A549 (cell line): Measurements from ENCODE around the gene UBE3B. TPM values are rescaled to one million over a fixed set of nuclear protein-coding genes. Genes with fewer than 3 reads are reported as not detected.

Experiments
- ATAC-seq, 2 experiments: fragments of 200-7000 bp in 1 of 2; fragments of >200 bp in 1 of 2; cut with Nextera tagmentation in 1 of 2; cut with Tn5 transposase in 1 of 2; 3 replicates each; pipeline versions ENCODE4 v1.8.0 to v1.9.1; 2018 to 2020; ENCODE audit warnings: mild to moderate bottlenecking in 1 of 2, moderate library complexity in 1 of 2
- CTCF ChIA-PET: fragments of 300-600 bp; sonication (Branson Sonifier 250); formaldehyde crosslinking; extraction: SDS; loops from one replicate; lab custom pipeline; 2021; ENCODE audit warnings: antibody characterized with exemption, inconsistent platforms; lab: Yijun Ruan, JAX
- POLR2A ChIA-PET: fragments of 350-600 bp; formaldehyde crosslinking; extraction: SDS; loops from one replicate; lab custom pipeline; 2021; ENCODE audit warnings: antibody characterized with exemption, inconsistent platforms; lab: Yijun Ruan, JAX
- DNase-seq, 2 experiments: peaks; one replicate each; pipeline versions ENCODE4 v3.0.0 to v3.0.0-alpha.2; 2011 to 2016; ENCODE audit warnings: low read depth in 1 of 2, low spot score in 1 of 2
- FAIRE-seq: peaks from 2 replicates; lab custom pipeline; 2011; peaks lifted over from hg19 to GRCh38; lab: Jason Lieb, UNC
- H3K27ac ChIP-seq, 2 experiments: fragments of >200 bp; sonication (Bioruptor Twin); formaldehyde crosslinking; 3 replicates each; pipeline ENCODE4 v1.5.1; 2016 to 2017
- H3K4me1 ChIP-seq: fragments of >200 bp; sonication (Bioruptor Twin); formaldehyde crosslinking; 3 replicates; pipeline ENCODE4 v1.6.1; 2016
- H3K4me2 ChIP-seq: fragments of >200 bp; sonication (Bioruptor Twin); formaldehyde crosslinking; 3 replicates; pipeline ENCODE4 v1.6.1; 2016
- H3K4me3 ChIP-seq: fragments of >200 bp; sonication (Bioruptor Twin); formaldehyde crosslinking; 3 replicates; pipeline ENCODE4 v1.5.1; 2016
- H3K9me3 ChIP-seq: fragments of >200 bp; sonication (Bioruptor Twin); formaldehyde crosslinking; 3 replicates; pipeline ENCODE4 v1.6.1; 2016
- BHLHE40 ChIP-seq: IDR thresholded peaks from 2 replicates; pipeline ENCODE4 v1.6.1; 2012; ENCODE audit warnings: low read depth, low read length, inconsistent platforms
- CBX8 ChIP-seq: fragments of 200-600 bp; sonication (generic); IDR thresholded peaks from 2 replicates; pipeline ENCODE4 v1.6.1; 2016
- CEBPB ChIP-seq, 2 experiments: fragments of >200 bp in 1 of 2; sonication (Bioruptor Twin) in 1 of 2; formaldehyde crosslinking in 1 of 2; IDR thresholded peaks; 2 replicates each; pipeline ENCODE4 v1.6.1; 2012 to 2016
- CHD2 ChIP-seq: fragments of 150-350 bp; IDR thresholded peaks from 2 replicates; pipeline ENCODE4 v1.6.1; 2014; ENCODE audit warnings: low read length; ENCODE audit not compliant: partially characterized antibody
- CHD4 ChIP-seq: fragments of 200-600 bp; sonication (generic); IDR thresholded peaks from 2 replicates; pipeline ENCODE4 v1.6.1; 2016; ENCODE audit warnings: antibody characterized with exemption, mild to moderate bottlenecking, borderline replicate concordance
- FOSB ChIP-seq: fragments of 250-450 bp; sonication (Bioruptor Pico); IDR thresholded peaks from 2 replicates; pipeline ENCODE4 v1.5.0; 2020; ENCODE audit warnings: mild to moderate bottlenecking, moderate library complexity
- HOXB13 ChIP-seq: fragments of 250-450 bp; sonication (Bioruptor Pico); IDR thresholded peaks from 2 replicates; pipeline ENCODE4 v1.5.0; 2020; ENCODE audit warnings: low read depth, mild to moderate bottlenecking, moderate library complexity
- HOXB5 ChIP-seq: fragments of 250-450 bp; sonication (Bioruptor Pico); IDR thresholded peaks from 2 replicates; pipeline ENCODE4 v1.5.0; 2020; ENCODE audit warnings: mild to moderate bottlenecking, moderate library complexity
- JUN ChIP-seq, 2 experiments: fragments of >200 bp; sonication (Bioruptor Twin); formaldehyde crosslinking; IDR thresholded peaks; 2 replicates in 1 of 2; 3 replicates in 1 of 2; pipeline ENCODE4 v1.6.1; 2016 to 2017
- KDM5A ChIP-seq: fragments of 200-600 bp; sonication (generic); IDR thresholded peaks from 2 replicates; pipeline ENCODE4 v1.6.1; 2016; ENCODE audit warnings: antibody characterized with exemption, mild to moderate bottlenecking
- MAZ ChIP-seq: fragments of 150-350 bp; IDR thresholded peaks from 2 replicates; pipeline ENCODE4 v1.6.1; 2014; ENCODE audit warnings: antibody characterized with exemption, low read depth, low read length, borderline replicate concordance
- MYC ChIP-seq: IDR thresholded peaks from 2 replicates; pipeline ENCODE4 v1.6.1; 2012; ENCODE audit warnings: mild to moderate bottlenecking, inconsistent platforms, low read length, improper control_type of control experiment, borderline replicate concordance
- NFE2L2 ChIP-seq: fragments of 150-350 bp; conservative IDR thresholded peaks from 2 replicates; pipeline ENCODE4 v1.6.1; 2014; ENCODE audit warnings: low read length
- PHF8 ChIP-seq: fragments of 200-600 bp; sonication (generic); IDR thresholded peaks from 2 replicates; pipeline ENCODE4 v1.6.1; 2016; ENCODE audit warnings: low read depth, mild to moderate bottlenecking, antibody characterized with exemption, moderate library complexity, borderline replicate concordance
- POLR2AphosphoS2 ChIP-seq: conservative IDR thresholded peaks from 2 replicates; pipeline ENCODE4 v1.6.1; 2012; ENCODE audit warnings: low read length, improper control_type of control experiment, inconsistent platforms
- RAD21 ChIP-seq, 2 experiments: fragments of >200 bp in 1 of 2; sonication (Bioruptor Twin) in 1 of 2; formaldehyde crosslinking in 1 of 2; IDR thresholded peaks in 1 of 2; conservative IDR thresholded peaks in 1 of 2; 2 replicates in 1 of 2; 3 replicates in 1 of 2; pipeline ENCODE4 v1.6.1; 2012 to 2018; ENCODE audit warnings: inconsistent platforms in 1 of 2
- RFX5 ChIP-seq: fragments of 450-650 bp; IDR thresholded peaks from 2 replicates; pipeline ENCODE4 v1.7.1; 2014; ENCODE audit warnings: antibody characterized with exemption, mild to moderate bottlenecking, moderate library complexity
- RNF2 ChIP-seq: fragments of 200-600 bp; sonication (generic); IDR thresholded peaks from 2 replicates; pipeline ENCODE4 v1.6.1; 2016; ENCODE audit warnings: low read depth, mild to moderate bottlenecking, antibody characterized with exemption, moderate library complexity, borderline replicate concordance
- ZC3H11A ChIP-seq: fragments of 450-650 bp; IDR thresholded peaks from 2 replicates; pipeline ENCODE4 v1.6.1; 2014; ENCODE audit warnings: antibody characterized with exemption, mild to moderate bottlenecking
- ZNF302 ChIP-seq: fragments of 250-450 bp; sonication (Bioruptor Pico); IDR thresholded peaks from 2 replicates; pipeline ENCODE4 v1.9.0; 2021; ENCODE audit warnings: inconsistent platforms, mild to moderate bottlenecking, moderate library complexity
- ZSCAN20 ChIP-seq: fragments of 250-450 bp; sonication (Bioruptor Pico); IDR thresholded peaks from 2 replicates; pipeline ENCODE4 v1.8.0; 2022; ENCODE audit warnings: mild to moderate bottlenecking, moderate library complexity
- WGBS: methylation state at CpG from one replicate; pipeline ENCODE4 v1.1.6; 2017; ENCODE audit errors: missing lambda C conversion rate; 5-methylcytosine and 5-hydroxymethylcytosine counted together
- polyA plus RNA-seq, 4 experiments: library from polyadenylated mRNA; depleted of rRNA in 3 of 4; stranded (reverse); fragments of >200 nt; fragmentation: RNase III in 1 of 4; extraction: RNeasy Plus Mini Kit Qiagen cat#74134 plus additional on column Dnase treatment in 1 of 4; gene quantifications; 2 replicates in 3 of 4; 3 replicates in 1 of 4; pipeline ENCODE4 v1.2.3, GENCODE V29; 2011 to 2017
- TF ChIP-seq, protein P1 (sequence below): fragments of 450-650 bp; IDR thresholded peaks from 2 replicates; pipeline ENCODE4 v1.6.1; 2014; ENCODE audit warnings: antibody characterized with exemption
- TF ChIP-seq, protein P2 (sequence below): fragments of >200 bp; sonication (Bioruptor Twin); formaldehyde crosslinking; IDR thresholded peaks from 3 replicates; pipeline ENCODE4 v1.5.1; 2016
- TF ChIP-seq, protein P3 (sequence below): fragments of >200 bp; sonication (Bioruptor Twin); formaldehyde crosslinking; IDR thresholded peaks from 3 replicates; pipeline ENCODE4 v1.6.1; 2016
- TF ChIP-seq, protein P4 (sequence below): IDR thresholded peaks from 2 replicates; pipeline ENCODE4 v1.6.1; 2012
- TF ChIP-seq, protein P5 (sequence below): IDR thresholded peaks from 2 replicates; pipeline ENCODE4 v1.6.1; 2012
- TF ChIP-seq, protein P6 (sequence below): fragments of 150-350 bp; IDR thresholded peaks from 2 replicates; pipeline ENCODE4 v1.6.1; 2014; ENCODE audit warnings: low read depth, mild to moderate bottlenecking, low read length
- TF ChIP-seq, protein P7 (sequence below): IDR thresholded peaks from 2 replicates; pipeline ENCODE4 v1.6.1; 2012; ENCODE audit warnings: low read depth, borderline replicate concordance

Gene UBE3B
- polyA plus RNA-seq, 2 of the 4 experiments (the other 2 are of a cell fraction), result 14.0 to 38.0 TPM

DNA sequence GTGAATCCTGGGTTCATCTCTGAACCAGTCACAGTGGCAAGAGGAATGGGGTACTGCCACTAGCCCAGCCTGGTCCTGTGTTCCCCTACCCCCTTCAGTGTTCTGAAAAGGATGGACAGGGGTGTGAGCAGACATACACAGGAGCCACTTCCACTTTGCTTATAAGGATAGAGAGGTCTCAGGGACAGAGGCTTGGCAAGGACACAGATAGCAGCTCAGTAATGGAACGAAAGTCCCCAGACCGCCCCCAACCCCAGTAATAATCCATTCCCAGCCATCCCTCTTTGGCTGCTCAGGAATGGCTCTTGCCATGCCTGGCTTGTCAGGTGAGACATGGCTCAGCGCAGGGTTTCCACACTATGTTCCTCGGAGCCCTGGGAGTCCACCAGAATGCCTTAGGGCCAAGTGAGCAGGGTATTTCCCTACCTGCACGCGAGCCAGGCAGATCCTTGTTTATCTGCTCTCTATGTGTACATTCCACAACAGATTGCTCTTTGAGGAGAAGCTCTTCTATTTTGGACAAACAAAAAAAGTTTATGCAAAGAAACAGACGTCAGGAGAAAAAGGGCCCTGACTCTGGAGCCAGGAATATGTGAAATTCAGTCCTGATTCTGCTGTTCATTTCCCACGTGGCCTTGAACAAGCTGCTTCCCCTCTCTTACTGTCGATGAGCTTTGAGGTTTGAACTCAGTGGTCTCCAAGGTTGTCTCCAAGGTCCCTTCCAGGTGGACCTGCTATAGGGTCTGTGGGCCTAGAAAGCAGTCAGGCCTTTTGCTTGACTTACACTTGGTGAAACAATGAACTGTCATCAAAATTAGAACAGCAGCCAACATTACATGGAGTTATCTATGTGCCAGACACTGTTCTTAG, 10.0 kb downstream of the UBE3B start:
- H3K4me2 ChIP-seq, result no peak overlapping the region
- CTCF ChIA-PET, result interaction anchor here (0.9 to 1.0 kb wide), 3 partner anchors 9 to 289 kb away, joined by 3 to 6 read pairs (median 3); no protein-coding TSS in a partner anchor
- DNase-seq (no peak), FAIRE-seq (no peak), ATAC-seq (no peak)
- H3K4me3 ChIP-seq, result no peak overlapping the region
- no peaks in the 10 kb centered on the region for H3K9me3 ChIP-seq
- H3K4me1 ChIP-seq, result no peaks in the 10 kb centered on the region
- TF ChIP-seq CHD2, result no peak
- TF ChIP-seq, protein P1, sequence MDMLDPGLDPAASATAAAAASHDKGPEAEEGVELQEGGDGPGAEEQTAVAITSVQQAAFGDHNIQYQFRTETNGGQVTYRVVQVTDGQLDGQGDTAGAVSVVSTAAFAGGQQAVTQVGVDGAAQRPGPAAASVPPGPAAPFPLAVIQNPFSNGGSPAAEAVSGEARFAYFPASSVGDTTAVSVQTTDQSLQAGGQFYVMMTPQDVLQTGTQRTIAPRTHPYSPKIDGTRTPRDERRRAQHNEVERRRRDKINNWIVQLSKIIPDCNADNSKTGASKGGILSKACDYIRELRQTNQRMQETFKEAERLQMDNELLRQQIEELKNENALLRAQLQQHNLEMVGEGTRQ, result no peak
- no peak for TF ChIP-seq NFE2L2
- TF ChIP-seq RNF2, result no peak
- TF ChIP-seq, protein P2, sequence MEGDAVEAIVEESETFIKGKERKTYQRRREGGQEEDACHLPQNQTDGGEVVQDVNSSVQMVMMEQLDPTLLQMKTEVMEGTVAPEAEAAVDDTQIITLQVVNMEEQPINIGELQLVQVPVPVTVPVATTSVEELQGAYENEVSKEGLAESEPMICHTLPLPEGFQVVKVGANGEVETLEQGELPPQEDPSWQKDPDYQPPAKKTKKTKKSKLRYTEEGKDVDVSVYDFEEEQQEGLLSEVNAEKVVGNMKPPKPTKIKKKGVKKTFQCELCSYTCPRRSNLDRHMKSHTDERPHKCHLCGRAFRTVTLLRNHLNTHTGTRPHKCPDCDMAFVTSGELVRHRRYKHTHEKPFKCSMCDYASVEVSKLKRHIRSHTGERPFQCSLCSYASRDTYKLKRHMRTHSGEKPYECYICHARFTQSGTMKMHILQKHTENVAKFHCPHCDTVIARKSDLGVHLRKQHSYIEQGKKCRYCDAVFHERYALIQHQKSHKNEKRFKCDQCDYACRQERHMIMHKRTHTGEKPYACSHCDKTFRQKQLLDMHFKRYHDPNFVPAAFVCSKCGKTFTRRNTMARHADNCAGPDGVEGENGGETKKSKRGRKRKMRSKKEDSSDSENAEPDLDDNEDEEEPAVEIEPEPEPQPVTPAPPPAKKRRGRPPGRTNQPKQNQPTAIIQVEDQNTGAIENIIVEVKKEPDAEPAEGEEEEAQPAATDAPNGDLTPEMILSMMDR, result no peak
- no peak for TF ChIP-seq JUN (IDR thresholded peaks at IDR 0.05)
- no peak for TF ChIP-seq POLR2AphosphoS2
- TF ChIP-seq, protein P3, sequence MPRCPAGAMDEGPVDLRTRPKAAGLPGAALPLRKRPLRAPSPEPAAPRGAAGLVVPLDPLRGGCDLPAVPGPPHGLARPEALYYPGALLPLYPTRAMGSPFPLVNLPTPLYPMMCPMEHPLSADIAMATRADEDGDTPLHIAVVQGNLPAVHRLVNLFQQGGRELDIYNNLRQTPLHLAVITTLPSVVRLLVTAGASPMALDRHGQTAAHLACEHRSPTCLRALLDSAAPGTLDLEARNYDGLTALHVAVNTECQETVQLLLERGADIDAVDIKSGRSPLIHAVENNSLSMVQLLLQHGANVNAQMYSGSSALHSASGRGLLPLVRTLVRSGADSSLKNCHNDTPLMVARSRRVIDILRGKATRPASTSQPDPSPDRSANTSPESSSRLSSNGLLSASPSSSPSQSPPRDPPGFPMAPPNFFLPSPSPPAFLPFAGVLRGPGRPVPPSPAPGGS, result no peak
- TF ChIP-seq HOXB5 (CRISPR knock-in tag), result no peak
- no peak for TF ChIP-seq RAD21 (conservative IDR thresholded peaks at IDR 0.05 in 1 of 2, IDR thresholded peaks at IDR 0.05 in 1 of 2)
- no peak for TF ChIP-seq CBX8
- TF ChIP-seq HOXB13, result no peak
- no peak for TF ChIP-seq BHLHE40
- TF ChIP-seq, protein P4, sequence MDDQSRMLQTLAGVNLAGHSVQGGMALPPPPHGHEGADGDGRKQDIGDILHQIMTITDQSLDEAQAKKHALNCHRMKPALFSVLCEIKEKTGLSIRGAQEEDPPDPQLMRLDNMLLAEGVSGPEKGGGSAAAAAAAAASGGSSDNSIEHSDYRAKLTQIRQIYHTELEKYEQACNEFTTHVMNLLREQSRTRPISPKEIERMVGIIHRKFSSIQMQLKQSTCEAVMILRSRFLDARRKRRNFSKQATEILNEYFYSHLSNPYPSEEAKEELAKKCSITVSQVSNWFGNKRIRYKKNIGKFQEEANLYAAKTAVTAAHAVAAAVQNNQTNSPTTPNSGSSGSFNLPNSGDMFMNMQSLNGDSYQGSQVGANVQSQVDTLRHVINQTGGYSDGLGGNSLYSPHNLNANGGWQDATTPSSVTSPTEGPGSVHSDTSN, result no peak
- POLR2A ChIA-PET, result interaction anchor here (1.0 kb wide), 1 partner anchor 10 kb away, joined by 3 read pairs; the partner anchor contains the start of gene KCTD10
- H3K27ac ChIP-seq, result no peak overlapping the region
- WGBS, result 85% methylated on average over 9 of the region's 9 CpGs

DNA sequence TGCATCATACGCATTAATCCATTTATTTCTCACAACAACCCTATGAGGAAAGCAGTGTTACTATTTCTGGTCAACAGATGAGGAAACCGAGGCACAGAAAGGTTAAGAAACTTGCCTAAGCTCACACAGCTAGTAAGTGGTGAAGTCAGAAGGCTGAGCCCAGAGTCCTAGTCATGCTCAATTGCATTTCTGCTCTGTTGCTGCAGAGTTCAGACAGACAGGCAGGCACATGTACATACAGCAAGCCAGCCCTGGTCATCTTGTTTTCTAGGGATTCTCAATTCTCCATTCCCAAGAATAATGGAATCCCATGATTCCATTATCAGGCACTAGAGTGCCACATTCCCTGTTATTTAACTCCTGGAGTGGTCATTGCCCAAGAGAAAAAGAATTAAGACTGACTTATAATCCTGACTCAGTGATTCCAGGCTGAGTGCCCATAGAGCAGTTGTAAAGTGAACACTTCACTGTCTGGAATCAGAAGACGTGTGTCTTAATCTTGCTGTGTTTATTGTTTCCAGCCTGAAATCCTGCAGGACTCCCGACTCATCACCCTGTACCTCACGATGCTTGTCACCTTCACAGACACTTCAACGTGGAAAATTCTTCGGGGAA, 10.7 kb downstream of the UBE3B start:
- TF ChIP-seq, protein P5, sequence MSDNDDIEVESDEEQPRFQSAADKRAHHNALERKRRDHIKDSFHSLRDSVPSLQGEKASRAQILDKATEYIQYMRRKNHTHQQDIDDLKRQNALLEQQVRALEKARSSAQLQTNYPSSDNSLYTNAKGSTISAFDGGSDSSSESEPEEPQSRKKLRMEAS, result no peak
- no peak for TF ChIP-seq KDM5A
- no peak for TF ChIP-seq CEBPB (IDR thresholded peaks at IDR 0.05)
- TF ChIP-seq JUN (IDR thresholded peaks at IDR 0.05), result no peak
- TF ChIP-seq, protein P6, sequence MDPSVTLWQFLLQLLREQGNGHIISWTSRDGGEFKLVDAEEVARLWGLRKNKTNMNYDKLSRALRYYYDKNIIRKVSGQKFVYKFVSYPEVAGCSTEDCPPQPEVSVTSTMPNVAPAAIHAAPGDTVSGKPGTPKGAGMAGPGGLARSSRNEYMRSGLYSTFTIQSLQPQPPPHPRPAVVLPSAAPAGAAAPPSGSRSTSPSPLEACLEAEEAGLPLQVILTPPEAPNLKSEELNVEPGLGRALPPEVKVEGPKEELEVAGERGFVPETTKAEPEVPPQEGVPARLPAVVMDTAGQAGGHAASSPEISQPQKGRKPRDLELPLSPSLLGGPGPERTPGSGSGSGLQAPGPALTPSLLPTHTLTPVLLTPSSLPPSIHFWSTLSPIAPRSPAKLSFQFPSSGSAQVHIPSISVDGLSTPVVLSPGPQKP, result no peak
- no peak for TF ChIP-seq CHD4
- TF ChIP-seq, protein P7, sequence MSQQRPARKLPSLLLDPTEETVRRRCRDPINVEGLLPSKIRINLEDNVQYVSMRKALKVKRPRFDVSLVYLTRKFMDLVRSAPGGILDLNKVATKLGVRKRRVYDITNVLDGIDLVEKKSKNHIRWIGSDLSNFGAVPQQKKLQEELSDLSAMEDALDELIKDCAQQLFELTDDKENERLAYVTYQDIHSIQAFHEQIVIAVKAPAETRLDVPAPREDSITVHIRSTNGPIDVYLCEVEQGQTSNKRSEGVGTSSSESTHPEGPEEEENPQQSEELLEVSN, result no peak
- no peak for TF ChIP-seq ZSCAN20 (CRISPR knock-in tag)
- TF ChIP-seq PHF8, result no peak
- TF ChIP-seq RNF2, result no peak
- TF ChIP-seq MYC, result no peak
- no peak for TF ChIP-seq NFE2L2
- TF ChIP-seq ZC3H11A, result no peak
- TF ChIP-seq RFX5, result no peak
- TF ChIP-seq ZNF302 (CRISPR knock-in tag), result no peak
- TF ChIP-seq MAZ, result no peak
- no peak for TF ChIP-seq FOSB (CRISPR knock-in tag)
- H3K27ac ChIP-seq, result no peak overlapping the region
- CTCF ChIA-PET, result interaction anchor here (0.9 to 1.0 kb wide), 2 partner anchors 10 to 31 kb away, joined by 3 to 6 read pairs; no protein-coding TSS in a partner anchor
- no peak overlapping the region for H3K4me3 ChIP-seq
- DNase-seq (no peak), ATAC-seq (no peak), FAIRE-seq (no peak)
- 91% methylated on average over 7 of the region's 7 CpGs for WGBS
- H3K9me3 ChIP-seq, result no peaks in the 10 kb centered on the region
- H3K4me1 ChIP-seq, result no peaks in the 10 kb centered on the region
- POLR2A ChIA-PET, result interaction anchor here (1.0 kb wide), 1 partner anchor 11 kb away, joined by 3 read pairs; the partner anchor contains the start of gene KCTD10
- no peak overlapping the region for H3K4me2 ChIP-seq
